ENCODE data around the gene RAMP3.

DNA sequence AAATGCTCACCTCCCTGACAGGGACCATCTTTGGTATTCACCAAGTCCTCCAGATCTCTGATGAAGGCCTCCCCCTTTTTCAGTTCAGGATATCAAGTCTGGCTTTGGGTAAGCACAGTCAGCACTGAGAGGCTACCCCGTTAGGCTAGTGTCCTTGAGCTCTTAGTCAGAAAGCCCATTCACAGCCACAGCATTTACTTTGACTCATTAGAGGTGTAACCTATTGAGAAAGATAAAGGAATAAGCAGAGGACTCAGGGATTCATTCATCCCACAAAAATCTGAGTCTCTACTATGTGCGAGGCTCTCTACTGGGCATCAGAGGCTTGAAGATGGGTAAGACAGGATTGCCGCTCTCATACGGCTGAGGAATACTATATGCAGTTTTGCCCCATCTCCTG lies 14.0 kb upstream of the RAMP3 start:
- no peak for TF ChIP-seq CTCF (conservative IDR thresholded peaks at IDR 0.05; ENCODE audit: low read depth, low read length)
- no peak for TF ChIP-seq EZH2 (IDR thresholded peaks at IDR 0.05; ENCODE audit: borderline replicate concordance, low read depth, low read length, poor library complexity, severe bottlenecking)
